PC-3 (cell line): ENCODE data around the gene TRPV6. TPM values are rescaled to one million over a fixed set of nuclear protein-coding genes. Genes with fewer than 3 reads are reported as not detected.

Experiments used
- ATAC-seq: fragments of 200-7000 bp; cut with Tn5 transposase; 2 replicates; pipeline ENCODE4 v1.9.1; 2020; ENCODE audit warnings: mild to moderate bottlenecking, moderate library complexity
- BruUV-seq: library from RNA; stranded (reverse); fragments of 400-500 nt; replicated peaks from 2 replicates; lab custom pipeline; 2021; lab: Mats Ljungman, UMichigan
- CTCF ChIA-PET: fragments of 300-600 bp; sonication (Branson Sonifier 250); formaldehyde crosslinking; loops from one replicate; lab custom pipeline; 2022; ENCODE audit warnings: antibody characterized with exemption; lab: Charles Lee
- POLR2A ChIA-PET: fragments of 300-600 bp; sonication (Branson Sonifier 250); formaldehyde crosslinking; loops from one replicate; lab custom pipeline; 2022; ENCODE audit warnings: antibody characterized with exemption; ENCODE audit not compliant: unreplicated experiment; lab: Charles Lee
- DNase-seq: peaks from one replicate; pipeline ENCODE4 v3.0.0-alpha.2; 2015
- H2AFZ ChIP-seq: fragments of 300-600 bp; sonication (generic); 2 replicates; pipeline ENCODE4 v1.6.0; 2016; ENCODE audit warnings: antibody characterized with exemption, low read length
- H3F3A ChIP-seq: fragments of 300-600 bp; sonication (generic); one replicate; pipeline ENCODE4 v1.6.0; 2017; ENCODE audit warnings: antibody characterized with exemption, low read length, control low read depth, mild to moderate bottlenecking; ENCODE audit not compliant: unreplicated experiment
- H3K27ac ChIP-seq: fragments of 300-600 bp; sonication (generic); 2 replicates; pipeline ENCODE4 v1.5.1; 2016; ENCODE audit warnings: mild to moderate bottlenecking, low read length
- H3K27me3 ChIP-seq: fragments of 300-600 bp; sonication (generic); 2 replicates; pipeline ENCODE4 v1.6.1; 2016; ENCODE audit warnings: low read length, mixed read lengths
- H3K36me3 ChIP-seq: fragments of 300-600 bp; sonication (generic); 2 replicates; pipeline ENCODE4 v1.6.1; 2016; ENCODE audit warnings: low read depth, mixed run types, low read length, mixed read lengths
- H3K4me1 ChIP-seq: fragments of 300-600 bp; sonication (generic); 2 replicates; pipeline ENCODE4 v1.5.1; 2016; ENCODE audit warnings: low read length; ENCODE audit not compliant: insufficient read depth
- H3K4me2 ChIP-seq: fragments of 300-600 bp; sonication (generic); 2 replicates; pipeline ENCODE4 v1.6.0; 2016; ENCODE audit warnings: low read length
- H3K4me3 ChIP-seq: fragments of 300-600 bp; sonication (generic); 2 replicates; pipeline ENCODE4 v1.5.1; 2016; ENCODE audit warnings: mild to moderate bottlenecking, low read length, mixed read lengths
- H3K79me2 ChIP-seq: fragments of 300-600 bp; sonication (generic); 2 replicates; pipeline ENCODE4 v1.6.1; 2017; ENCODE audit warnings: low read length, mixed read lengths
- H3K9ac ChIP-seq: fragments of 300-600 bp; sonication (generic); 2 replicates; pipeline ENCODE4 v1.6.0; 2016; ENCODE audit warnings: mild to moderate bottlenecking, low read length
- H3K9me2 ChIP-seq: fragments of 300-600 bp; sonication (generic); replicated peaks from 2 replicates; pipeline ENCODE4 v1.6.1; 2016; ENCODE audit warnings: mixed run types, low read length, mixed read lengths
- H3K9me3 ChIP-seq: fragments of 300-600 bp; sonication (generic); 2 replicates; pipeline ENCODE4 v1.6.1; 2016; ENCODE audit warnings: low read length, mixed read lengths
- H4K20me1 ChIP-seq: fragments of 300-600 bp; sonication (generic); 2 replicates; pipeline ENCODE4 v1.6.1; 2016; ENCODE audit warnings: low read length, mixed read lengths
- EZH2 ChIP-seq: fragments of 300-600 bp; sonication (generic); IDR thresholded peaks from one replicate; pipeline ENCODE4 v1.6.1; 2017; ENCODE audit warnings: antibody characterized with exemption, mild to moderate bottlenecking, low read length; ENCODE audit not compliant: unreplicated experiment
- EZH2phosphoT487 ChIP-seq: fragments of 300-600 bp; sonication (generic); IDR thresholded peaks from 2 replicates; pipeline ENCODE4 v1.6.1; 2018; ENCODE audit warnings: mild to moderate bottlenecking, antibody characterized with exemption, low read length, borderline replicate concordance
- intact Hi-C: fragments of 100-400 bp; cut with micrococcal nuclease; formaldehyde crosslinking; loops from 2 replicates; pipeline ENCODE4 v1.9.0; 2023
- total RNA-seq: library from RNA; depleted of rRNA; stranded (reverse); fragments of >200 nt; gene quantifications from 2 replicates; pipeline ENCODE4 v1.2.3, GENCODE V29; 2014
- TF ChIP-seq, protein P1 (sequence below): fragments of 300-600 bp; sonication (generic); conservative IDR thresholded peaks from 2 replicates; pipeline ENCODE4 v1.5.1; 2017; ENCODE audit warnings: antibody characterized with exemption, low read depth, mild to moderate bottlenecking, low read length

TRPV6 gene
- total RNA-seq, 1 experiment from 2014 or later: 1.4 TPM

GRCh38 chr7:142862786-142863400 is 22.7 kb downstream of the TRPV6 start:
- Histone ChIP-seq H3K9ac (no peak overlapping the region), H3K27me3 (no peaks in the 10 kb centered on the region), H3K27ac (no peak overlapping the region), H3K4me2 (no peak overlapping the region), H3K9me2 (no peaks in the 10 kb centered on the region), H3K79me2 (no peaks in the 10 kb centered on the region), H3F3A (no peaks in the 10 kb centered on the region), H2AFZ (no peak overlapping the region), H3K4me3 (no peak overlapping the region), H3K9me3 (no peaks in the 10 kb centered on the region), H3K4me1 (peaks cover 5% of the 10 kb centered on the region), H4K20me1 (no peaks in the 10 kb centered on the region), H3K36me3 (peaks cover 4% of the 10 kb centered on the region)
- ChIA-PET POLR2A (no interaction called here), CTCF (no interaction called here)
- intact Hi-C loops: no loop called here
- ATAC-seq: no peak
- no TSS peak for BruUV-seq
- TF ChIP-seq EZH2 (no peak), EZH2phosphoT487 (no peak)
- TF ChIP-seq, protein P1, sequence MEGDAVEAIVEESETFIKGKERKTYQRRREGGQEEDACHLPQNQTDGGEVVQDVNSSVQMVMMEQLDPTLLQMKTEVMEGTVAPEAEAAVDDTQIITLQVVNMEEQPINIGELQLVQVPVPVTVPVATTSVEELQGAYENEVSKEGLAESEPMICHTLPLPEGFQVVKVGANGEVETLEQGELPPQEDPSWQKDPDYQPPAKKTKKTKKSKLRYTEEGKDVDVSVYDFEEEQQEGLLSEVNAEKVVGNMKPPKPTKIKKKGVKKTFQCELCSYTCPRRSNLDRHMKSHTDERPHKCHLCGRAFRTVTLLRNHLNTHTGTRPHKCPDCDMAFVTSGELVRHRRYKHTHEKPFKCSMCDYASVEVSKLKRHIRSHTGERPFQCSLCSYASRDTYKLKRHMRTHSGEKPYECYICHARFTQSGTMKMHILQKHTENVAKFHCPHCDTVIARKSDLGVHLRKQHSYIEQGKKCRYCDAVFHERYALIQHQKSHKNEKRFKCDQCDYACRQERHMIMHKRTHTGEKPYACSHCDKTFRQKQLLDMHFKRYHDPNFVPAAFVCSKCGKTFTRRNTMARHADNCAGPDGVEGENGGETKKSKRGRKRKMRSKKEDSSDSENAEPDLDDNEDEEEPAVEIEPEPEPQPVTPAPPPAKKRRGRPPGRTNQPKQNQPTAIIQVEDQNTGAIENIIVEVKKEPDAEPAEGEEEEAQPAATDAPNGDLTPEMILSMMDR: no peak
- no peak for DNase-seq

- Histone ChIP-seq H3K9ac (no peak overlapping the region), H3K79me2 (no peaks in the 10 kb centered on the region), H4K20me1 (no peaks in the 10 kb centered on the region), H3K4me3 (no peak overlapping the region), H3K4me2 (no peak overlapping the region), H3K9me2 (no peaks in the 10 kb centered on the region), H3F3A (no peaks in the 10 kb centered on the region), H3K27me3 (no peaks in the 10 kb centered on the region), H3K36me3 (peaks cover 4% of the 10 kb centered on the region), H2AFZ (no peak overlapping the region), H3K9me3 (no peaks in the 10 kb centered on the region), H3K27ac (no peak overlapping the region), H3K4me1 (peaks cover 5% of the 10 kb centered on the region)
- TF ChIP-seq EZH2 (no peak), EZH2phosphoT487 (no peak)
- TF ChIP-seq, protein P1: no peak
- BruUV-seq: no TSS peak
- no peak for DNase-seq
- POLR2A ChIA-PET: no interaction called here
- no peak for ATAC-seq
- intact Hi-C loops: no loop called here
- CTCF ChIA-PET: no interaction called here
Measured at GRCh38 chr7:142862351-142862750, 23.2 kb downstream of the TRPV6 start.

DNA sequence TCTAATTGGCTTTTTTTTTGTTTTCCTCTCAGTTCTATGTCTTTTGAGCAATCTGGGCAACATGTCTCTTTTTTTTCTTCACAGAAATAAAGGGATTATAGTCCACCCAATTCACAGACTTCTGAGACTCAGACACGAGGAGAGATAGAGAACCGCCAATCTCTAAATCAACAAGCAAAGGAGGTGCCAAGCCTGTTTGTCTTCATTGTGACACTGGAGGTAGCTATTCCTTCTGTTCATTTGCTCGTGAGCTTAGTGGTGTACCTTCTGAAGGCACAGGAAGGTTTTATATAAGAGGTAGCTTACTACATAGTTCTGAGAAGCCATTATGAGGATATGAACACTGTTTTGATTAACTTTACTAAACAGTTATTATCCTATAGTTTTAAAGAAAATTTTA is 24.6 kb downstream of the TRPV6 start:
- ChIA-PET POLR2A (no interaction called here), CTCF (no interaction called here)
- H3K4me2 ChIP-seq: no peak overlapping the region
- no peaks in the 10 kb centered on the region for H3K9me3 ChIP-seq
- BruUV-seq: no TSS peak
- no peak overlapping the region for H3K9ac ChIP-seq
- no peaks in the 10 kb centered on the region for H3K79me2 ChIP-seq
- ATAC-seq (no peak), DNase-seq (no peak)
- no peak overlapping the region for H2AFZ ChIP-seq
- intact Hi-C loops: no loop called here
- H3K4me1 ChIP-seq: peaks cover 8% of the 10 kb centered on the region
- no peak overlapping the region for H3K27ac ChIP-seq
- TF ChIP-seq EZH2 (no peak), EZH2phosphoT487 (no peak)
- TF ChIP-seq, protein P1: no peak
- no peaks in the 10 kb centered on the region for H3K27me3 ChIP-seq
- peaks cover 4% of the 10 kb centered on the region for H3K36me3 ChIP-seq
- no peaks in the 10 kb centered on the region for H4K20me1 ChIP-seq
- H3F3A ChIP-seq: no peaks in the 10 kb centered on the region
- no peaks in the 10 kb centered on the region for H3K9me2 ChIP-seq
- no peak overlapping the region for H3K4me3 ChIP-seq
